EL (cell line): Measurements from ENCODE around the gene ITGB4.
A peak's percentile ranks its signal among the peaks of the same experiment; 100 is the strongest.
"Not testable (repeated sequence)": the region's sequence is repeated elsewhere in the genome, so short reads cannot be mapped to it uniquely, and the experiment has no call there.

Experiments used
- DNase-seq: peaks from one replicate; pipeline ENCODE4 v3.0.0-alpha.2; 2016

ITGB4 gene

GRCh38 chr17:75773808-75774470 is 52.7 kb downstream of the ITGB4 start:
- no peak for DNase-seq

GRCh38 chr17:75774471-75774990 is 53.3 kb downstream of the ITGB4 start:
- DNase-seq = no peak

- DNase-seq = no peak
These were observed 53.9 kb downstream of the ITGB4 start for GRCh38 chr17:75774991-75775668.

GRCh38 chr17:75776386-75777295 is 55.4 kb downstream of the ITGB4 start:
- no peak for DNase-seq

GRCh38 chr17:75777296-75777922 is 56.1 kb downstream of the ITGB4 start:
- DNase-seq = no peak

GRCh38 chr17:75778066-75778860 is 57.0 kb downstream of the ITGB4 start:
- DNase-seq = not testable (repeated sequence)

GRCh38 chr17:75778861-75779249 is 57.6 kb downstream of the ITGB4 start:
- peak; percentile 43 for DNase-seq

DNA sequence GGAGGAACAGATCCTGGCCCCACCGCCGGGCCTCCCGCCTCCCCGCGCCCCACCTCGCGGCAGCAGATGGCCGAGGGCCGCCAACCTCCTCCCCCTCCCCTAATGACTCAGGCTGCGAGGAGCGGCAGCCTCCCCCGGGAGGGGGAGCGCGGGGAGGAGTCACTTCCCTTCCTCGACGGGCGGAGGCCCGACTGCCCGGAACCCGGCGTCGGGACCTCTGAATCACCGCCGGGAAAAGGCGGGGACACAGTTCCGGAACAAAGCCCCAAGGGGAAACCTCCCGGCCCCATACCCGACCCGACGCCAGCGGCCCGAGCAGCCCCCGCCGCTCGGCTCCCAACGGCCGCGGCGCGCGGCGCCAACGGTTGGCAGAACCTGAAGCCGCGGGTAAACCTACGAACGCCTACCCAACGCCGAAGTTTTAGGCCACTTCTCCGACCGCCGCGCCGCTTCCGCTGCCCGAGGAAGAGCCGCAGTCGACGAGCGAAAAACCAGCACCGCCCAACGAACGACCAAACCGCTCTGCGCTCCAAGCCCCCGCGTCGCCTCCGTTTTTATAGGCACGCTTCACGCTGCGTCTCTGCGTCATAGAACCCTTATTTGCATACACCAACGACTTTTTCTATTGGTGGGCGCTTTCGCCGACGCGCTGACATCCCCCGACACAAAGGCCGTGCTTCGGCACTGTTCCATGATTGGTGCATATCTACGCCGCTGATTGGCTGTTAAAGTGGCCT is 58.2 kb downstream of the ITGB4 start:
- peak; percentile 100 for DNase-seq

- DNase-seq = no peak
These were observed 59.0 kb downstream of the ITGB4 start for GRCh38 chr17:75779987-75780889.

- DNase-seq = peak; percentile 68
These were observed 62.0 kb downstream of the ITGB4 start for GRCh38 chr17:75783069-75783783.

DNA sequence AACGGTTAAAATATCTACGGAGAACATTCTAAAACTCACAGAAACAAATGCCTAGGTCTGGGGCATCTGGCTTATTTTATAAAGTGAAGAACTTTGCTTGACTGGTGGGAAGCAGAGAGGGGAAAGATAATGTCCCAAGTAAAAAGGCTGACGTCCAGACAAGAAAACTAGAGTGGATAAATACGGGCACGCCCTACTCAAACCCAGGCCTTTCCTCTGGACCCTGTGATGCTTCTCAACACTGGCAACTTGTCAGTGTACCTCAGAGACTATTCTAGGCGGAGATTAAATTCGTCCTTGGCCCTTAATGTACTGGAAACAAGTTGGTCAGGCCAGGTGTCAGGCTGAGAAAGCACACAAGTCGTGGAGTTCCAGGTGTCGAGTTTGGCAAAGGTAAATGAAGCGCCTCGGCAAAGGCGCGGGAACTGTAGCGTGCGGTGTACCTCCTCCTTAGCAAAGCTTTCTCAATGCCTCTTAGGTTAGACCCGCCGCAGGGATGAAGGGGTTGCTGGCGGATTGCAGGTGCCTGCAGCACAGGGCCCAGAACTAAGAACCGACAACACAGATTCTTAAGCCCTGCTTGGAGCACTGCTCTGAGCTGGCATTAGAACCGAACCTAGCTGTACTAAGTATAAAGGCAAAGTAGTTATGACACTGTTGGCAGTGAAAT is 62.7 kb downstream of the ITGB4 start:
- no peak for DNase-seq

- peak; percentile 100 for DNase-seq
These were observed 63.3 kb downstream of the ITGB4 start, which contains the start of gene UNK for GRCh38 chr17:75784473-75785015. TSS of gene UNK (plus strand) at chr17:75784806. CDS start at chr17:75784881, 75 bp downstream.

DNA sequence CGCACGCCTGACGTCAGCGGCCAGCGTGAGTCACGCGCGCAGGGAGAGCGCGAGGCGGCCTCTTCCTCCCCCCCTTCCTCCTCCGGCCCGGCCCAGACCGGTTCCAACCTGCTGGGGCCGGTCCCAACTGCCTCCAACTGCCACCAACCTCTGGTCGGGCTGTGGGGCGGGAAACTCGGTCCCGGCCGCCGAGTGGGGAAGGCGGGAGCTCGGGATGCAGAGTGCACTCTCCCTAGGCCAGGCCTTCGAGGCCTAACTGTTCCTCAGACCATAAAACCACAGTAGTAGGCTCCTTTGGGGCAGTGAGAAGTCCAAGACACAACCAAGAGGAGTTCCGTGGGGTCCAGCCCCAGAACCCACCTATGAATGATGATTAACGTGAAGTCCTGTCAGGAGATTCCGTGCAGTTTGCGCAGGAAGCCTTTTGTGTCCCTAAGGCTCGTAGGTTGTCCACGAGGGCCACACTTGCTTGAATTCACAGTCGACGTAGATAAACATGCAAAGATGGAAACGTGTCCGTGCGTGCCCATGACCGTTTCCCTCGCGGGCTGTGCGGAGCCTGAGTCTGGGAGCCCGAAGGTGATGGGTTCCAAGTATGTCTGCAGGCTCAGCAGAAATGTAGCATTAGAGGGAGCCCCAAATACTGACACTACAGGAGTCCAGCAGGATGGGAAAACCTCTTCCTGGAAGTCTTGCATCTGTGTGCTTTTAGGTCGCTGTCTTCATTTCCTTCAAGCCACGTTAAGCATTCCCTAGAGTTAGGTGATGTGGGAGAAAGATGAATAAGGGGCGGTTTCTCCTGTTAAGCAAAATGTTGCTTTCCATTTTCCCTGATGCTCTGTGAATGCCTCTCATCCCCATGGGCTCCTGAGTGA is 64.0 kb downstream of the ITGB4 start:
- peak; percentile 92 for DNase-seq

- DNase-seq = no peak
These were observed 70.0 kb downstream of the ITGB4 start for GRCh38 chr17:75791254-75791653.

DNA sequence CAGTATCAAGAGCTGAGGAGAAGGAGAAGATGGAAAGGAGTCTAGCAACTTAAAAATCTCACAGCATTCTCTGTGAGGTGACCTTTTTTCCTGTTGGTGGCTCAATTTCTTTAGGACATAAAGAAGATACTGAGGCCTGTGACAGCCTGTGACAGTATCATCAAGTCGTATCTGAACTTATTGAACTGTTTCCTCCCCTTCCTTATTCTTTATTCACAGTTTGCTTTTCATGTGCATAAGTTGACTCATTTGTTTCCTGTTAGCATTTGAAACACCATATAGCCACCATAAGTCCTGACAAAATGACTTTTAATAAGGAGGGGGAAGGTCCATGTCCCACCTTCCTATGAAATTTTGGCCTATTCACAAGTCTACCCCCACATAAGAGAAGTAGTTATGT is 72.2 kb downstream of the ITGB4 start:
- DNase-seq = no peak

- no peak for DNase-seq
These were observed 74.8 kb downstream of the ITGB4 start for GRCh38 chr17:75795820-75796607.

DNA sequence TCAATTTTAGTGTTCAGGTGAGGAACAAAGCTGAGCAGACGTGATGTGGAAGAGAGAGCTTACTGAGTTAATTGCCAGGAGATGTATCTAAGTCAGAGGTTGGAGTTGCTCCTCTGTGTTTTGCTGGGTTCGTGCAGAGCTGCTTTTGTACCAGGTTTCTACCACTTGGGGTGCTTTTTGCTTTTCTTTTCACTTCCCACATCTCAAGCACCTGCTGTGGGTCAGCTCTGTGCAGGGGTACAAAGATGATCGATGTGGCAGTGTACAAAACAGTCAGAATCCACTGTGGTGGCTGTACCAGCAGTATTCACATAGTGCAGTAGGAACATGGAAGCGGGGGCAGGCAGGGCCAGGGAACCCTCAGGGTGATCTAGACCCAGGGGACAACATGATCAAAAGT is 78.1 kb downstream of the ITGB4 start:
- no peak for DNase-seq
